Endothelial cell of hepatic sinusoid (primary cell): Measurements from ENCODE around the gene ATXN7L1.
"Not testable (repeated sequence)": the region's sequence is repeated elsewhere in the genome, so short reads cannot be mapped to it uniquely, and the experiment has no call there.

ENCODE experiments used
- in situ Hi-C: cut with HindIII; loops from 2 replicates; pipeline ENCODE4 v1.10.0; 2017; ENCODE audit warnings: low sequenced_read_pairs

Gene ATXN7L1

GRCh38 chr7:105806592-105807447 is 69.6 kb downstream of the ATXN7L1 start:
- in situ Hi-C loops, result no loop called here

GRCh38 chr7:105805447-105806019 is 70.9 kb downstream of the ATXN7L1 start:
- in situ Hi-C loops, result no loop called here

GRCh38 chr7:105803429-105803736 is 73.0 kb downstream of the ATXN7L1 start:
- in situ Hi-C loops, result no loop called here

- in situ Hi-C loops, result no loop called here
Observed at GRCh38 chr7:105802604-105803428, 73.6 kb downstream of the ATXN7L1 start.

- in situ Hi-C loops, result no loop called here
Observed at GRCh38 chr7:105800849-105801534, 75.4 kb downstream of the ATXN7L1 start.

GRCh38 chr7:105800442-105800841 is 76.0 kb downstream of the ATXN7L1 start:
- in situ Hi-C loops, result no loop called here

GRCh38 chr7:105799677-105800076 is 76.7 kb downstream of the ATXN7L1 start:
- in situ Hi-C loops, result no loop called here

- in situ Hi-C loops, result no loop called here
Observed at GRCh38 chr7:105799006-105799405, 77.4 kb downstream of the ATXN7L1 start.

GRCh38 chr7:105797652-105798051 is 78.7 kb downstream of the ATXN7L1 start:
- in situ Hi-C loops, result no loop called here

- in situ Hi-C loops, result no loop called here
Observed at GRCh38 chr7:105796365-105796764, 80.0 kb downstream of the ATXN7L1 start.

- in situ Hi-C loops, result no loop called here
Observed at GRCh38 chr7:105794741-105795729, 81.4 kb downstream of the ATXN7L1 start.

- in situ Hi-C loops, result no loop called here
Observed at GRCh38 chr7:105792488-105793370, 83.7 kb downstream of the ATXN7L1 start.

GRCh38 chr7:105791926-105792325 is 84.5 kb downstream of the ATXN7L1 start:
- in situ Hi-C loops, result no loop called here

GRCh38 chr7:105790996-105791395 is 85.4 kb downstream of the ATXN7L1 start:
- in situ Hi-C loops, result no loop called here

GRCh38 chr7:105790452-105790851 is 85.9 kb downstream of the ATXN7L1 start:
- in situ Hi-C loops, result not testable (repeated sequence)

- in situ Hi-C loops, result no loop called here
Observed at GRCh38 chr7:105788816-105789349, 87.5 kb downstream of the ATXN7L1 start.

- in situ Hi-C loops, result no loop called here
Observed at GRCh38 chr7:105788356-105788755, 88.0 kb downstream of the ATXN7L1 start.

GRCh38 chr7:105787793-105788192 is 88.6 kb downstream of the ATXN7L1 start:
- in situ Hi-C loops, result no loop called here
